AG04450 (cell line): ENCODE data around the gene RYK. TPM values are rescaled to one million over a fixed set of nuclear protein-coding genes. Genes with fewer than 3 reads are reported as not detected.
"Not testable (repeated sequence)": the region's sequence is repeated elsewhere in the genome, so short reads cannot be mapped to it uniquely, and the experiment has no call there.

Source experiments
- CTCF ChIA-PET: fragments of 300-600, 350-600 bp; formaldehyde crosslinking; extraction: SDS; loops from one replicate; lab custom pipeline; 2022; ENCODE audit warnings: antibody characterized with exemption, inconsistent platforms; lab: Charles Lee
- POLR2A ChIA-PET: fragments of 350-600 bp; formaldehyde crosslinking; extraction: SDS; loops from one replicate; lab custom pipeline; 2021; ENCODE audit warnings: antibody characterized with exemption, inconsistent platforms; lab: Yijun Ruan, JAX
- DNase-seq: peaks from one replicate; pipeline ENCODE4 v3.0.0-alpha.2; 2011; ENCODE audit warnings: low read depth, low spot score
- H3K27ac ChIP-seq: one replicate; pipeline ENCODE4 v1.5.1; 2012; ENCODE audit warnings: low read depth, low read length, control low read depth
- H3K27me3 ChIP-seq: one replicate; pipeline ENCODE4 v1.6.0; 2012; ENCODE audit warnings: low read length; ENCODE audit not compliant: control insufficient read depth, insufficient read depth
- H3K4me3 ChIP-seq: 2 replicates; pipeline ENCODE4 v1.5.1; 2011; ENCODE audit warnings: mild to moderate bottlenecking, low read depth, low read length, control low read depth
- H3K9me3 ChIP-seq: 2 replicates; pipeline ENCODE4 v1.5.1; 2012; ENCODE audit warnings: low read length; ENCODE audit not compliant: control insufficient read depth, insufficient read depth
- polyA plus RNA-seq: library from polyadenylated mRNA; depleted of rRNA; stranded (reverse); fragments of >200 nt; gene quantifications from 2 replicates; pipeline ENCODE4 v1.2.3, GENCODE V29; 2011
- TF ChIP-seq, protein P1 (sequence below): IDR thresholded peaks from 2 replicates; pipeline ENCODE4 v1.5.1; 2011; ENCODE audit warnings: low read depth, low read length, control low read depth, inconsistent platforms

RYK gene
- polyA plus RNA-seq, 1 experiment, result 74.5 TPM

DNA sequence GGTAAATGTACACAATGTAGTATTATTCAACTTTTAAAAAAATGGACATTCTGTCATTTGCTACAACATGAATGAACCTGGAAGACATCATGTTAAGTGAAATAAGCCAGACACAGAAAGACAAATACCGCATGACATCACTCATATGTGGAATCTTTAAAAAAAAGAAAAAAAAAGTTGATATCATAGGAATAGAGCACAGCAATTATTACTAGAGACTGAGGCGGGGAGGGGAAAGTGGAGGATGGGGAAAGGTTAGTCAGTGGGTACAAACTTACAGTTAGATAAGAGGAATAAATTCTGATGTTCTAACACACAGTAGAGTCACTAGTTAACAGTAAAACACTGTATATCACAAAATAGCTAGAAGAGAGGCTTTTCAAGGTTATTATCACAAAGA, 22.2 kb downstream of the RYK start:
- POLR2A ChIA-PET, result no interaction called here
- TF ChIP-seq, protein P1, sequence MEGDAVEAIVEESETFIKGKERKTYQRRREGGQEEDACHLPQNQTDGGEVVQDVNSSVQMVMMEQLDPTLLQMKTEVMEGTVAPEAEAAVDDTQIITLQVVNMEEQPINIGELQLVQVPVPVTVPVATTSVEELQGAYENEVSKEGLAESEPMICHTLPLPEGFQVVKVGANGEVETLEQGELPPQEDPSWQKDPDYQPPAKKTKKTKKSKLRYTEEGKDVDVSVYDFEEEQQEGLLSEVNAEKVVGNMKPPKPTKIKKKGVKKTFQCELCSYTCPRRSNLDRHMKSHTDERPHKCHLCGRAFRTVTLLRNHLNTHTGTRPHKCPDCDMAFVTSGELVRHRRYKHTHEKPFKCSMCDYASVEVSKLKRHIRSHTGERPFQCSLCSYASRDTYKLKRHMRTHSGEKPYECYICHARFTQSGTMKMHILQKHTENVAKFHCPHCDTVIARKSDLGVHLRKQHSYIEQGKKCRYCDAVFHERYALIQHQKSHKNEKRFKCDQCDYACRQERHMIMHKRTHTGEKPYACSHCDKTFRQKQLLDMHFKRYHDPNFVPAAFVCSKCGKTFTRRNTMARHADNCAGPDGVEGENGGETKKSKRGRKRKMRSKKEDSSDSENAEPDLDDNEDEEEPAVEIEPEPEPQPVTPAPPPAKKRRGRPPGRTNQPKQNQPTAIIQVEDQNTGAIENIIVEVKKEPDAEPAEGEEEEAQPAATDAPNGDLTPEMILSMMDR, result no peak
- Histone ChIP-seq H3K9me3 (peaks cover 2% of the 10 kb centered on the region; the same call in 1 of the 2 replicates), H3K27ac (no peak overlapping the region), H3K27me3 (no peaks in the 10 kb centered on the region), H3K4me3 (no peak overlapping the region)
- no peak for DNase-seq
- CTCF ChIA-PET, result interaction anchor here (0.6 to 1.2 kb wide), 3 partner anchors 11 to 686 kb away, joined by 4 to 5 read pairs (median 4); no protein-coding TSS in a partner anchor

GRCh38 chr3:134228035-134228434, 22.6 kb downstream of the RYK start:
- TF ChIP-seq, protein P1, result no peak
- H3K4me3 ChIP-seq, result no peak overlapping the region; the same call in 1 of the 2 replicates
- no peaks in the 10 kb centered on the region for H3K27me3 ChIP-seq
- peak; percentile 10 for DNase-seq
- ChIA-PET POLR2A (no interaction called here), CTCF (interaction anchor here (6.9 kb wide), 1 partner anchor 16 kb away, joined by 89 read pairs; no protein-coding TSS in a partner anchor)
- H3K27ac ChIP-seq, result peak overlapping the region; percentile 12
- peaks cover 2% of the 10 kb centered on the region; the same call in 1 of the 2 replicates for H3K9me3 ChIP-seq

GRCh38 chr3:134224796-134225156, 25.9 kb downstream of the RYK start:
- CTCF ChIA-PET, result interaction anchor here (0.9 to 6.9 kb wide), 4 partner anchors 13 to 73 kb away, joined by 3 to 89 read pairs (median 3); no protein-coding TSS in a partner anchor
- H3K4me3 ChIP-seq, H3K9me3 ChIP-seq, H3K27ac ChIP-seq, DNase-seq, H3K27me3 ChIP-seq, POLR2A ChIA-PET: not testable (repeated sequence)

- no peak for DNase-seq
- TF ChIP-seq, protein P1, result no peak
- Histone ChIP-seq H3K4me3 (no peak overlapping the region), H3K27ac (no peak overlapping the region), H3K9me3 (no peaks in the 10 kb centered on the region), H3K27me3 (no peaks in the 10 kb centered on the region)
- ChIA-PET CTCF (interaction anchor here (0.6 to 6.9 kb wide), 7 partner anchors 10 to 270 kb away, joined by 3 to 89 read pairs (median 5); no protein-coding TSS in a partner anchor), POLR2A (interaction anchor here (0.6 to 1.1 kb wide), 2 partner anchors 27 to 146 kb away, joined by 4 to 7 read pairs; no protein-coding TSS in a partner anchor)
Measured at GRCh38 chr3:134222835-134223234, 27.8 kb downstream of the RYK start.

DNA sequence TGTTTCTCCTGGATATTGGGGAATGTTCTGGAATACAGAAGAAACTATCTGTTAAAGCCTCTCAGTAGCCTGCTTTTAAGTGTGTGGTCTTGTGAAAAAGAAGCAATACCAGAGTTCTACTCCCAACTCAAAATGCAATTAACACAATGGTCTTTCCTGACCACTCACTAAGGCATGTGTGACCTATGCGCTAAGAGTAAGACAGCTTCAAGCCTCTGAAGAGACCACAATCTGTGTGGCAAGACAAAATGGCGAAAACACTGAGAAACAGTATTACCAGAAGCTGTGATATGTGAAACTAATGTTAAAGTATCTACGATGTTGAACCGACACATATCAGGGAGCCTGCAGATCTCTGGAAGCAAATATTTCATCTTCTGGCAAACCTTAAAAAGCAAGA, 33.8 kb downstream of the RYK start:
- H3K27ac ChIP-seq, result no peak overlapping the region
- CTCF ChIA-PET, result interaction anchor here (0.8 to 1.7 kb wide), 6 partner anchors 19 to 399 kb away, joined by 3 to 5 read pairs (median 4); no protein-coding TSS in a partner anchor
- H3K4me3 ChIP-seq, result no peak overlapping the region
- H3K9me3 ChIP-seq, result no peaks in the 10 kb centered on the region
- no peak for DNase-seq
- POLR2A ChIA-PET, result interaction anchor here (0.6 kb wide), 1 partner anchor 321 kb away, joined by 3 read pairs; no protein-coding TSS in a partner anchor
- TF ChIP-seq, protein P1, result no peak
- H3K27me3 ChIP-seq, result no peaks in the 10 kb centered on the region
